T-helper 17 cell (primary cell): ENCODE results near the gene SLC4A1. TPM values are rescaled to one million over a fixed set of nuclear protein-coding genes. Genes with fewer than 3 reads are reported as not detected.

Source experiments
- ATAC-seq: fragments of 150-1000 bp; cut with Tn5 transposase; 2 replicates; pipeline ENCODE4 v1.10.0; 2021; ENCODE audit warnings: mild to moderate bottlenecking, moderate library complexity
- DNase-seq, 3 donors: peaks; one replicate each; pipeline versions ENCODE4 v3.0.0 to v3.0.0-alpha.2; 2020 to 2021
- H3K9me3 ChIP-seq: one replicate; pipeline ENCODE4 v1.7.0; 2013; ENCODE audit warnings: low read length, mild to moderate bottlenecking; ENCODE audit not compliant: control insufficient read depth, poor library complexity, severe bottlenecking
- H3K27ac Mint-ChIP-seq: one replicate; pipeline ENCODE4 v1.8.0; 2022; ENCODE audit warnings: mild to moderate bottlenecking, moderate library complexity, mixed read lengths
- H3K27me3 Mint-ChIP-seq: one replicate; pipeline ENCODE4 v1.8.0; 2022; ENCODE audit warnings: mixed read lengths
- H3K36me3 Mint-ChIP-seq: one replicate; pipeline ENCODE4 v1.8.0; 2022; ENCODE audit warnings: low read depth, mixed read lengths
- H3K4me1 Mint-ChIP-seq: one replicate; pipeline ENCODE4 v1.8.0; 2022; ENCODE audit warnings: mild to moderate bottlenecking, mixed read lengths
- H3K4me3 Mint-ChIP-seq: one replicate; pipeline ENCODE4 v1.8.0; 2022; ENCODE audit warnings: mild to moderate bottlenecking, moderate library complexity, mixed read lengths
- total RNA-seq, 4 donors: library from RNA in 2 of 4; stranded (reverse) in 2 of 4; gene quantifications; one replicate each; pipeline ENCODE4 v1.2.3 and lab custom pipeline; 2022 to 2026

The SLC4A1 gene
- total RNA-seq, 2 donors from 2014 or later, result not detected

DNA sequence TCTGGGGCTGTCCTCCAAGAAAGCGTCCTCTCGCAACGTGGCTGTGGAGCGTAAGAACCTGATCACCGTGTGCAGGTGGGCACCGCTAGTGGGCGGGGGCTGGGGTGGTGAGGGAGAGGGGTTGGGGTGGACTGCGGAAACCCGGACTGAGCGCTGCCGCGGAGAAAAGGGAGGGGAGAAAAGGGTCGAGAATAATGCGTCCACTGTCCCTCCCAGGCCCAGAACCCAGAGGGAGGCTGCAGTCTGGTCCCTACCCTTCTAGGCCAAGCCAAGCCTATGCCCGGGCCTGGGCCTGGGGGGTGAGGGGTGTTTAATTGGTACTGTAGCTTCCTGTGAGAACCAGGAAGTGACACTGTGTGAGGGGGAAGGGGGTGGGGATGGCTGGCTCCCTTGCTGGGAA lies 40.9 kb upstream of the SLC4A1 start:
- H3K27me3 Mint-ChIP-seq, result peaks cover 37% of the 10 kb centered on the region
- peak overlapping the region; percentile 36 for H3K4me3 Mint-ChIP-seq
- peaks cover 2% of the 10 kb centered on the region for H3K36me3 Mint-ChIP-seq
- no peak for DNase-seq
- H3K9me3 ChIP-seq, result no peaks in the 10 kb centered on the region
- peaks cover 11% of the 10 kb centered on the region for H3K4me1 Mint-ChIP-seq
- ATAC-seq, result peak; percentile 2
- H3K27ac Mint-ChIP-seq, result no peak overlapping the region

DNA sequence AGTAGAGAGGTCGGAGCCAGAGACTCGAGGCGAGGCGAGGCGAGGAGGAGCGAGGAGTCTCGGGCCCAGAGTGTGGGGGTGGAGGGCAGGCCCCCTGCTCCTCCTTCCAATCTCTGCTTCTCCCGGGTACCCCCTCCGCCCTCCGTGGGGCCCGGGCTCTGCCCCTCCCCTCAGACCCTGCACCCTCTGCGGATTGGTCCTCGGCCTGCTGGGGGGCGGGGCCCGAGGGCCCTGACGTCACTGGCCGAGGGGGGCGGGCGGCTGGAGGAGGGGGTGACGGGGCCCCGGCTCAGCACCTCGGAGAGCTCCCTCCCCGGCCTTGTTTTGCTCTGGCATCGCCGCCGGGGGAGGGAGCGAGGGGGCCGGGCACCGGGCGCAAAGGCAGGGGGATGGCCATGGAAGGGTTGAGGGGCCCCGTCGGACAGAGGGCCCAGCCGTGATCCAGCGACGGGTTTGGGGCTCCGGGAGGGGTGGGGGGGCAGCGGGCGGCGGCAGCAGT lies 40.4 kb upstream of the SLC4A1 start, which contains the start of gene RUNDC3A:
TSS of gene RUNDC3A (plus strand) at position 282 of the 499 bp plus-strand sequence. CDS start 232 bp downstream, outside the sequence.
- peak within 1 kb of the TSS; percentile 74 for H3K4me3 Mint-ChIP-seq
- H3K36me3 Mint-ChIP-seq, result peaks cover 2% of the 10 kb centered on the region
- peaks cover 37% of the 10 kb centered on the region for H3K27me3 Mint-ChIP-seq
- DNase-seq (peak; percentile 79 to 88 (median 80)), ATAC-seq (peak; percentile 95)
- no peaks in the 10 kb centered on the region for H3K9me3 ChIP-seq
- peaks cover 9% of the 10 kb centered on the region for H3K4me1 Mint-ChIP-seq
- no peak within 1 kb of the TSS for H3K27ac Mint-ChIP-seq

DNA sequence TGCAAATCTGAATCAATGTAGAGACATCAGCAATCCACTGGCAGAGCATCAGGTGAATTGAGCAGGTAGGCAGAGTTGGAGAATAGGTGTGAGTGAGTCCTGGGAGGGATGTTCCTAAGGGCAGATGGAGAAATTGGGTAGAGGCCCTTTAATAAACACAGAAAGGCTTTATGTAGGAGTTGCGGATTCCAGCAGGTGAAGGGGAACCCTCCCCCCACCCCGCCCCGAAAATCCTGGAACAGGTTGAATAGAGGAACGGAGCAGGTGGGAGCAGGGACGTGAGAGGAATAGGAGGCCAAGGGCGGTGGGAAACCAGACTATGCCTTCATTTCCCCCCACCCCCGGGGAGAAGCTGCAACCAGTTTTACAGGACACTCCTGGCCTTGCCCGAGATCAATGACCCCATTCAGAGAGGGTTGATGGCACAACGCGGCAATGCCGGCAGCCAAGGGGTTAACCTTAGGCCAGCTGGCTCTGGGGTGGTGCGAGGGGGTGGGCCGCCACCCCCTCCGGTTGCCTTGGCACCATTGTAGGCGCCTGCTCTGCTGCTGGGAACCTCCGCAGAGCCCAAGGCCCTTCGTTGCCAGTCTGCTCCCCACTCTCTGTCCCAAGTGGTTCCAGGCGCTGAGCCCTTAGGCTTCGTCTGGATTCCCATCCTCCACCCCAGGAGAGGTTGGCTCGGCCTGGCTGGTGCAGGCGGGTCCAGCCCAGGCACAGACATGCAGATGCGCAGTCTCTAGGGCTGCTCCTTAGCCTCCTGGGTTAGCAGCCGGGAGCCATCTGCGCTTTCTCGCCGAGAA lies 39.7 kb upstream of the SLC4A1 start:
- Mint-ChIP-seq H3K4me3 (peak overlapping the region; percentile 74), H3K27me3 (peaks cover 32% of the 10 kb centered on the region), H3K36me3 (peaks cover 2% of the 10 kb centered on the region), H3K4me1 (peaks cover 9% of the 10 kb centered on the region), H3K27ac (no peak overlapping the region)
- ATAC-seq, result peak; percentile 39
- no peaks in the 10 kb centered on the region for H3K9me3 ChIP-seq
- no peak for DNase-seq

DNA sequence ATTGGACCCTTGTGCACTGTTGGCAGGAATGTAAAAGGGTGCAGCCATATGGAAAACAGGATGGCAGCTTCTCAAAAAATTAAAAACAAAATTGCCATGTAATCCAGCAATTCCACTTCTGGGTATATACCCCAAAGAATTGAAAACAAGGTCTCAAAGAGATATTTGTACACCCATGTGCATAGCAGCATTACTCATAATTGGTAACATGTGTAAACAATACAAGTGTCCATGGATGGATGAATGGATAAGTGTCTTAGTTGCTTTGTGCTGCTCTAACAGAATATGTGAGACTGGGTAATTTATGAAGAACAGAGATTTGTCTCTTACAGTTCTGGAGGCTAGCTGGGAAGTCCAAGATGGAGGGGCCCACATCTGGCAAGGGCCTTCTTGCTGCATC lies 36.7 kb upstream of the SLC4A1 start:
- no peaks in the 10 kb centered on the region for H3K36me3 Mint-ChIP-seq
- no peak for ATAC-seq

DNA sequence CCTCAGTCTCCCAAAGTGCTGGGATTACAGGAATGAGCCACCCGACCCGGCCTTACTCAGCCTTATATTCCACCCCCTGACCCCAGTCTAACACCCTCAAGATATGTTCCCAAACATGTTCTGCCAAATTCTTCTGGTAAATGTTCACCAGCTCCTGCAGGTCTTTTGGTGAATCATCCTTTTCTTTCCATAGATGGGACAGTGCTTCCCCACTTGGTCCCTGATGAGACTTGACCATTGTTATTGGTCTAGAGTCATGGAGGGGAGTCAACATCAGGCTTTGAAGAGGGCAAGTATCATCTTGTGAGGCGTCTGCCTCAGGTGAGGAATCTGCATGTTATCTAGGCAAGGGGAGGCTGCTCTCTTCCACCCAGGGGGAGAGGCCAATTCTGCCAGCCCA lies 30.0 kb upstream of the SLC4A1 start:
- no peaks in the 10 kb centered on the region for H3K9me3 ChIP-seq
- Mint-ChIP-seq H3K36me3 (no peaks in the 10 kb centered on the region), H3K4me3 (no peak overlapping the region), H3K4me1 (peaks cover 5% of the 10 kb centered on the region), H3K27me3 (peaks cover 17% of the 10 kb centered on the region), H3K27ac (no peak overlapping the region)
- DNase-seq (no peak), ATAC-seq (no peak)

More for the DNA sequence above, 36.7 kb upstream of the SLC4A1 start:
- no peak overlapping the region for H3K4me3 Mint-ChIP-seq
- no peaks in the 10 kb centered on the region for H3K9me3 ChIP-seq
- H3K27ac Mint-ChIP-seq, result no peak overlapping the region
- peaks cover 35% of the 10 kb centered on the region for H3K27me3 Mint-ChIP-seq
- H3K4me1 Mint-ChIP-seq, result peaks cover 6% of the 10 kb centered on the region
- no peak for DNase-seq

DNA sequence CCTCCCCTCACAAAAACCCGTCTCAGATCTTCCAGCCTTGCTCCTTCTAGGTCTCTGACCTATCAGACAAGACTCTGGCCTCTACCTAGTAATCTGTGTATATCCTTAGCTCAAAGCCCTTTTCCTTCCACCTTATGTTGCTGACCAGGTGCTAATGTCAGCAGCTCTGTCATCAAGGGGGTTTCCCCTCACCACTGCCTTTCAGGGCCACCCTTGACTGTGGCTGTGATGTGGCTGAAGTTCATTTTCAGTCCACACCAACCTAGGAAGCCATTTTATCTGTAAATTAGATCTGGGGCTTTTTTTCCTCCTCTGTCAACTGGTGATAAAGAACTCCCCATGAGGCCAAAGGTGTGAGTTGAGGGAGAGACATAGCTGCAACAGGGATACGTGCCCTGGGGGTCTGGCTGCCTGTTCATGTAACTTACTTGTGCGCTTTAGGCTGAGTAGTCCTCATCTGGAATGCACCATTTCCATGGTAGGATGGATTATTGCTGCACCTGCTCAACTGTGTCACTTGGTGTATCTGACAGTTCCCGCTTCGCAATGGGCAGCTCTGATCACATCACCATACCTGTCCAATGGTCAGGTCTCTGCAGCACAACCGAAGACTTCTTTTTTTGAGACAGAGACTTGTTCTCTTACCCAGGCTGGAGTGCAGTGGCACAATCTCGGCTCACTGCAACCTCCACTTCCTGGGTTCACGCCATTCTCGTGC lies 25.7 kb upstream of the SLC4A1 start:
- Mint-ChIP-seq H3K27me3 (peaks cover 19% of the 10 kb centered on the region), H3K4me3 (no peak overlapping the region), H3K4me1 (peaks cover 5% of the 10 kb centered on the region), H3K27ac (no peak overlapping the region), H3K36me3 (no peaks in the 10 kb centered on the region)
- H3K9me3 ChIP-seq, result no peaks in the 10 kb centered on the region
- peak; percentile 48 for ATAC-seq
- DNase-seq, result no peak

DNA sequence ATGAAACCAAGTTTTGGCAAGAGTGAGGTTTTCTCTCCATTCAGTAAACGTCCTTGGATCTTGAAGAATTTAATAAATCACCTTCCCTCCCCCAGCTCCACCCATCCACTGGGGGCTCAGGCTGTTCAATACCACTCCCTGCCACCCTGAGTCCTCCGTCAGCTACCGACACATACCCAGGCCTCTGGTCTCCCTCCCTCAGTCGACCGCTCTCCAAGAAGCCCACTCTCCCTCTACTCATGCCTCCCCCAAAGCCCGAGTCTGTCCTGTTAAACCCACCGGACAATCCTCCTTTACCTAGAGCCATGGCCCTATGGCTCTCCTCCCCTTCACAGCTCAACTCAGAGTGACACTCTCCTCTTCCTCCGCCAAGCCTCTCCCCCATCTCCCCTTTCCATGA lies 19.7 kb upstream of the SLC4A1 start:
- no peaks in the 10 kb centered on the region for H3K36me3 Mint-ChIP-seq
- ATAC-seq, result no peak

DNA sequence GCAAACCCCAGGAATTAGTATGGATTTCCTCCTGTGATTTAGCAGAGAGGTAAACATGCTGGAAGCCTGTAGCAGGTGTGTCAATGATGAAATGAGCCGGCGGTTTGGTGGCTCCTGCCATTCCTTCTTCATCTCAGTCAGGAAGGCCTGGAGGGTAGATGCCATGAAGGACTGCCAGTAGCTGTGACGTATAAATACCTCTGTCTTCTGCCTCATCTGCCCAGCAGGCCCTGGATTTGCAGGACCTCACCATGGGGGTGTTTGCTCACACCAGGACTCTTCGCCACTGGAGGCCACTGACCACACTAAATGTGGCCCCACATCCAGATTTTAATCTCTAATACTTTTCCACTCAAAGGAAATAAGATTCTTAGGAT lies 16.1 kb upstream of the SLC4A1 start:
- Mint-ChIP-seq H3K27ac (no peak overlapping the region), H3K36me3 (no peaks in the 10 kb centered on the region), H3K4me1 (peaks cover 13% of the 10 kb centered on the region), H3K27me3 (peaks cover 25% of the 10 kb centered on the region), H3K4me3 (no peak overlapping the region)
- H3K9me3 ChIP-seq, result no peaks in the 10 kb centered on the region
- no peak for DNase-seq
- ATAC-seq, result no peak

More for the DNA sequence above, 19.7 kb upstream of the SLC4A1 start:
- no peak overlapping the region for H3K4me3 Mint-ChIP-seq
- no peak for DNase-seq
- peaks cover 25% of the 10 kb centered on the region for H3K27me3 Mint-ChIP-seq
- peaks cover 7% of the 10 kb centered on the region for H3K4me1 Mint-ChIP-seq
- H3K9me3 ChIP-seq, result no peaks in the 10 kb centered on the region
- H3K27ac Mint-ChIP-seq, result no peak overlapping the region

DNA sequence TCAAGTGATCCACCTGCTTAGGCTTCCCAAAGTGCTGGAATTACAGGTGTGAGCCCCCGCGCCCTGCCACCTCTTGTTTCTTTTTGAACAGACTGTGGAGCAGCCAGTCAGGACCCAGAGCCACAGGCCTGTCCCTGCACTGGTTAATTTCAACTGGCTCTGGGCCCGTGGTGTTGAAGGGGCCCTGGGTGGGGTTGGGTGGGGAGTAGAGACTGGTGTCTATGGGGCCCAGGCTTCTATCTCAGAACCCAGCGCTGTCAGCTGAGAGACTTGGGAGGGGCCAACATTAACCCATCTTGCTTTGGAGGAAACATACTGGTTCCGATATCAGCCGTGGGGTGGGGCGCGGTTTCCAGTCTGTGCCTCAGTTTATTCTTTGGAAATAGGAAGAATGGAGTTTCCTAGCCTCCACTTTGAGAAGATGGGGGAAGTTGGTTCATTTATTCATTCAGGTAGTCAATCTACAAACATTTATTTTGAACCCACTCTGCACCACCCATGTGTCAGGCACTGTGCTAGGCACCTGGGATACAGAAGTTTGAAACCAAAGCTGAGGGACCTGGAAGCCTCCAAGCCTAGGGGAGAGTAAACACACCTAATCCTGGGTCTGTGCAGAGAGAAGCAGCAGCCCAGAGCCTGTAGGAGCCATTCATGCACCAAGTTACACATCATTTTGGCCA lies 15.5 kb upstream of the SLC4A1 start:
- Mint-ChIP-seq H3K36me3 (no peaks in the 10 kb centered on the region), H3K4me1 (peaks cover 12% of the 10 kb centered on the region), H3K27ac (no peak overlapping the region), H3K4me3 (no peak overlapping the region), H3K27me3 (peaks cover 20% of the 10 kb centered on the region)
- H3K9me3 ChIP-seq, result no peaks in the 10 kb centered on the region
- ATAC-seq (no peak), DNase-seq (no peak)

DNA sequence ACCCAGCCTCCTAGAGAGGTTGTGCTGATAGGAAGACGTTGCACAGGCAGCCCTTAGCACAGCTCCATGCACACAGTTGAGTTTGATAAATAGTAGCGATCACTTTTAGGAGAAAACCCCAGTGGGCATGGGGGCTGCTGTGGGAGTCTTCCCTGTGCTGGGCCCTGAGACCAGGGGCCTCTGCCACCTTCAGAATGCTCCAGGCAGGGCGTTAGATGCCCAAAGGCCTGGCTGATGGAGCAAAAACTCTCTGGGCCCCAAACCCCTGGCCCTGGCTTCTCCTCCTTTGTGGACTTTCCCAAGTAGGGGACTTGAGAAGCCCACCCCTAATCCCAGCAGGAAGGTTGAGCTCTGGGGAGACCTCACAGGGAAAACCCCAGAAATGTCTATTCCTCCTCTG lies 14.3 kb upstream of the SLC4A1 start:
- no peak for DNase-seq
- no peaks in the 10 kb centered on the region for H3K9me3 ChIP-seq
- Mint-ChIP-seq H3K4me1 (peaks cover 6% of the 10 kb centered on the region), H3K4me3 (no peak overlapping the region), H3K36me3 (no peaks in the 10 kb centered on the region), H3K27ac (no peak overlapping the region), H3K27me3 (peaks cover 9% of the 10 kb centered on the region)
- ATAC-seq, result no peak

DNA sequence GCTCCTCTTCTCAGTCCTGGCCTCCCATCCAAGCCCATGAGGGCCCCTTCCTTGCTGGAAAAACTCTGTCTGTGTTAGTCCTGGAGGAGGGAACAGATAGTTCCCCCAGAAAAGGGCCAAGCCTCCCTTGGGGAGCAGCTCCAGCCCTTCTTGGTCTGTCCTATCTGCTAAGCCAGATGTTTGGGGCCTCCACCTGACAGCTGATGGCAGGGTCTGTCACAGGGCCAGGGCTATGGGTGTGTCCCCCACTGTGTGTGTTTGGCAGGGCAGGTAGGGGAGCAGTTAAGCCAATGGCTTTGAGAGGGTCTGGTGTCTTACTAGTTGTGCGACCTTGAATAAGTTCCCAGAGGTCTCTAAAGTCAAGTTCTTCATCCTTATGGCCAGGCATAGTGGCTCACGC lies 13.6 kb upstream of the SLC4A1 start:
- H3K36me3 Mint-ChIP-seq, result no peaks in the 10 kb centered on the region
- no peak for ATAC-seq
- H3K27ac Mint-ChIP-seq, result no peak overlapping the region
- H3K9me3 ChIP-seq, result no peaks in the 10 kb centered on the region
- peaks cover 9% of the 10 kb centered on the region for H3K27me3 Mint-ChIP-seq
- no peak for DNase-seq
- H3K4me3 Mint-ChIP-seq, result no peak overlapping the region
- peaks cover 6% of the 10 kb centered on the region for H3K4me1 Mint-ChIP-seq

DNA sequence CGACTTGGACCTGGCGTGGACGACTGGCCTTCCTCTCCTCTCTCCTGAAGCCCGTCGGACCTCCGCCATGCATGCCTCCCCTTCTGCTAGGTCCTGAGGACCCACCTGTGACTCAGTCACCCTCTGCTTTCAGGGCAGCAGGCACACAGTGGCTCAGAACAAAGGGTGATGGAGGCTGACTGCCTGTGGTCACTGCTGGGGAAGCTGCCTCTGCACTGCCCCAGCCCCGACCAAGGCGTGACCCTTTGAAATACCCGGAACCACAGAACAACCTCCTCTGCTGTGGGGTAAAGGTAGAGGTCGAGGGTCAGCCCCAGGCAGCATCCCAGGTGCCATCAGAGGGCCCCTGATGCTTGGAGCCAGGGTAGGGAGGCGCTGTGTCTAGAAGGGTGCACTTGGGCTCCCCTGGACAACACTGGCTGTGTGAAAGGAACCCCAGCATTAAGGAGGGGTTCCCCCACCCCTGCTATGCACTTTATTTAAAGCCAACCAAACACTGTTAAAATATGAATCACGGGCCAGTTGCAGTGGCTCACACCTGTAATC lies 12.5 kb upstream of the SLC4A1 start:
- Mint-ChIP-seq H3K36me3 (no peaks in the 10 kb centered on the region), H3K27me3 (peaks cover 10% of the 10 kb centered on the region), H3K4me3 (no peak overlapping the region), H3K4me1 (peaks cover 6% of the 10 kb centered on the region), H3K27ac (peak overlapping the region; percentile 57)
- ATAC-seq (no peak), DNase-seq (no peak)
- H3K9me3 ChIP-seq, result no peaks in the 10 kb centered on the region
